SW 1271 (cell line): ENCODE results near the gene SLC35F4.

Source experiments
- DNase-seq, 2 experiments: peaks; one replicate each; lab custom pipeline; 2025; lab: John Stamatoyannopoulos, UW

Gene SLC35F4

DNA sequence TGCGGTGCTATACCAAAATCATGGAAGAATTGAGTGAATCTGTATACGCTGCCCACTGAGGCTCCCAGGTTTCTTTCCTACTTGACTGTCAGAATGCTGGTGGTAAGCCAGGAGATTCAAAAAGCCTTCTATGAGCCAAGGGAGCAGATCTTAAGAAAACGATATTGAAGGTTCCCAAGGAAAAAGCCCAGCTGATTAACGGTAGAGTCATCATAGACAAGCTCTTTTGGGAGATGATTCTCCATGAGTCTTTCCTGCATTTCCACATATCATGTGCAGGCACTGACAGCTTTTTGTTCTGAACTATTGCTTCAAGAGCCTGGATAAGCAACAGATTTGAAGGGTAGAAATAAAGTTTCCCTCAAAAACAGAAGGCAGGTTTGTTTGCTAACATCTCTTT, 17.5 kb downstream of the SLC35F4 start:
- no peak for DNase-seq

DNA sequence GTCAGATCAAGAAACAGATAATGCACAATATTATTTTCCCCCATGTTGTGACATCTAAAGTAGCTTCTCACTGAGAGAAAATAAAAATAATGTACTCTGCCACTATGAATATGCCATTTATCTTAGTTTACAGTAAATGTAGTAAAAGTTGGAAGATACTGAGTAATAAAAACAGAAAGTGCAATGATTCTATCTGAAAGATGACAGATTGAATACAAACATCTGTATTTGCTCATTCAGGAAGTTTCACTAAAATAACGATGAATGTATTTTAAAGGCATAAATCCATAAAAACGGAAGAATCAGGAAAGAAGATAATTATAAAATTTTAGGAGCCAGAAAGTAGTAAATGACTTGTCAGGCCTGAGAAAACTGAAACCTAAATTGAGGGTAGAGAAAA, 18.2 kb downstream of the SLC35F4 start:
- no peak for DNase-seq

DNA sequence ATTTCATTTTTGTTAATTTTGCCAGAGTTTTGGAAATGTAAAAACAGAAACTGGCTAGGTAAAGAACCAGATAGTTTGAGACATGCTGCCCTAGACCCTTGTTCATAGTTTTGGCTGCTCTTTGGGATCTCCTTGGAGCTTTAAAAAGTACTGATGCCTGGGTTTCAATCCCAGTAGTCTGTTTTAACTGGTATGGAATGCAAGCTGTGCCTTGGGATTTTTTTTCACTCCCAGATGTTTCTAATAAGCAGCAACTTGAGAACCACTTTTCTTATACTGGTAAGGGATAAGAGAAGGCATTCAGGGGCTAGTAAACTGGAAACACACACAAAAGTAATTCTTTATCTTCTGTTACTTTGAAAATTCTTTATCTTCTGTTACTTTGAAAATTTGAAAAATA, 18.8 kb downstream of the SLC35F4 start:
- DNase-seq = no peak

DNA sequence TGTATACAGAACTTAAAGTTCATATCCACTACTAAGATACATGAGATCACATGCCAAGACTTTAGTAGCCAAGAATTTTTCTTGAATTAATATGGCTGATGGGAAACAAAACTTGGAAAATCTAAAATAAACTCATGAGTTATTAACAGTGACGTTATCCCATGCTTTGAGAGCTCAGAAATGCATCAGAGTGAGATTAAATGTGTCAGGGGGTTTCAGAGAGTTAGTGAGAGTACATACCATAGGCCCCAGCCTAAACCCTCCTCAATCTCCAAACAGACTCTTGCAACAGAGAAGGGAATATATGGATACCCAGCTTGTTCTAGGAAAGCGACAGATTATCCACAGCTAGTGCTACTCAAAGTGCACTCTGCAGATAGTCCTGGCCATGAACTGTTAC, 19.3 kb downstream of the SLC35F4 start:
- no peak for DNase-seq

DNA sequence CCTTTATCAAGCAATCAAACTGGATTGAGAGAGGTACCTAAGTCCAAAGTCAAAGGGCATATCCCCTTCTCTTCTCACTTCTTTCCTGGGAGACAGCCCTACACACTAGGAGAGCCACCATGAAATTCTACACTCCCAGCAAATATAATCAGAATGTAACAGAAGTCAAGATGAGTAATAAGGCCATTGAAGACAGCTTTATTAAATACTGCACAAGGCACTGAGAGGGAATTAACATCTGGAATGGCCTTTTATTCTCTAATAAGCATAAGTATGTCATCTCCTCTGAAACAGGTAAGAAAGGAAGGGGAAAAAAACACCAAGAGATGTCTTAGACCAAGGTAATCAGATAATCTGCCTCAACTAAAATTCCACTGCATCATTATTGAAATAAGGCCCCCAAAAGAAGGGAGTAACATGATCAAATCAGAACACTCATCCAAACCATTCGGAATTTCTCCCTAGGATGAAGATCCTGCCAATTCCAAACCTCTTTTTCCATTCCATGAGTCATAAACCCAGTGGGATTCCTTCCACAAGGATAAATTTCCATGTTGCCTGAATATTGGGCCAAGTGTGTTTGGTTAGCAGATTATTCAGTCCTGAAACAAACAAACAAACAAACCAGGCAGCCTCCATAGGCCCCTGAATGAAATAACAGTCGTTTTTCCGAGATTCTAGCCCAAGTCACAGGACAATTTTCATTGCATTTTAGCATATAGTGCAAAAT, 19.9 kb downstream of the SLC35F4 start:
- DNase-seq = no peak

DNA sequence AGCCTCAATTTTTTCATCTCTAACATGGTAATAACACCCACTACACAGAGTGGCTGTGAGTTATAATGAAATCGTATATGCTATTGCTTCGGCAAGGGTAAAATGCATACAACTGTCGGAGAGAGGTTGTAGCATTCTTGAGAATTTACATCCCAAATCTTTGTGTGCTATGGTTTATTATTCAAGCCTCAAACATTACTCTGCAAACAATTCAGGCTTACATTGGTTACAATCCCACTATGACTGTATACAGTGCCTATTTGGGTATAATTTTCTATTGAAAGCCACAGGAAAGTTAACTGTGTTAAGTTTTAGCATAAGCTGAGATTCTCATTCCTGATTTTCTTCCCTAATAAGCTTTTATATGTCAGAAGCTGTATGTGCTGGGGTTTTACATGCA, 20.6 kb downstream of the SLC35F4 start:
- no peak for DNase-seq

DNA sequence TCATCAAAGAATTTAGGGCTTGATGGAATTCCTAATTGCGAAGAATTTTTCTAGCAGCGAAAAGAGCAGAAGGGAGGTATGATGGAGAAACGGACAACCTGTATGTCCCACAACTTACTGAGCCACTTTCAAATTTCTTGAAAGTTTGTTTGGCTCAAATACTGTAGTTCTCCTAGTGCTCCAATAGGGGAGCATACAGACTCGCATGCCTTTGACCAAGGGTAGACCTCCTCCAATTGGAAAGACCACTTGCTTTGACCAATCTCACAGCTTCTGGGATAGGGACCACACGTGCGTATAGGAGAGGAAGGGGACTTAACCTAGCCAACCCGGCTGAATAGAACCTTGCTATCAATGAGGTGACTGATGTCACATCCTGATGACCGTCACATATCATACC, 28.6 kb downstream of the SLC35F4 start:
- DNase-seq = no peak

DNA sequence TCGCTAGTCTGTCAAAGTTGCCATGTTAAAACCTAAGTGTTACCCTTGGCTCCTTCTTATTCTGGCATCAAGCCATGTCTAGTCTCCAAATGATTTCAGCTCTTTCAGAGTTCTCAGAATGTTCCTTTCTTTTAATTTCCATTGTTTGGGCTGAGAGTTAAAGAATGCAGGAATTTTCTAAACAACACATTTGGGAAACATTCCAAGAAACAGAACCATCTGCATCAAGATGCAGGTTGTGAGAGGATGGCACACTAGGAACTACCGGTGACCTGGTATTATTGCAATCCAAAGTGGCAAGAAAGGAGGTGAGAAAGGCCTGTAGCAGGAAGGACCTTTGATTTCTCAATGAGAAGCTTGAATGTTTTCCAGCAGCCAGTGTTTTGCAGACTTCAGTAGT, 30.1 kb downstream of the SLC35F4 start:
- DNase-seq = peak in 1 of 2 experiments; percentile 28

DNA sequence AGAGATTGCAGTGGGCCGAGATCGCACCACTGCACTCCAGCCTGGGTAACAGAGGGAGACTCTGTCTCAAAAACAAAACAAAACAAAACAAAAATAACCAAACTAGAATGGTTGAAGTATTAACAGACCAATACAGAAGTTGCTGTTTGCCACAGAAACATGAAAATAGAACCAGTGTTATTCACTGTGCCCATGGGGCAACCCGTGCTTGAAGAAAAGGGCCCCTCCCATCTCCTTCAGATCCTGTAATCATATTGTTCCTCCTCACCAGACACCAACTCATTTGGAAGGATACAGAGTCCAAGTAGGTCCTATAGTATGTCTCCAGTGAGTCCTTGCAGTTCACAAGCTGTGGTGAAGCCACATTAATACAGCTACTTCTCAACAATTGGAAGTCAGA, 30.9 kb downstream of the SLC35F4 start:
- no peak for DNase-seq

DNA sequence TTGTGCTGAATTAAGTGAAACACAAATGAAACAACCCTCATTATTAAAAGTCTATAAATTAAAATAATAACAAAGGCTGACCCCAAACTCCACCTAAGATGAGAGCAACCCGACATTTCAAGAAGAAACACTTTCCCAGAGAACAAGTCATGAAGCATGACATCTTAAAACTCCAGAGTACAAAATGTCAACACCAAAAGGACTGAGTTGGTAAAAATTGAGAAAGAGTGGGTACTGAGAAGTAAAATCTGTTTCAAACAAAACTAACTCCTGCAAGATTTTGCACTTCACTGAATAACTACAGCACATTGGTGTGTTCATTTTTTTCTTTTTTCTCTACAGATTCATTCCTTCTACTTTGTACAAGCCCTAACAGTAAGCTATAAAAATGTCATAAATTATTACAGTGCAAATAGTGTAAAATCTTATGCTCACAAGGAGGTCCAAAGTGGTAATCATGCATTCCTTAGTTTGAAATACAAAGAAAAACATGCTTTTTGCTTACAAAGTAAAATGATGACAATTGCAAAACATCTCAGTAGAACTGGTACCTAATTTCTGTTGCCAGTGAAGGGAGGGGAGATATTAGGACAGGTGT, 31.8 kb downstream of the SLC35F4 start:
- no peak for DNase-seq

DNA sequence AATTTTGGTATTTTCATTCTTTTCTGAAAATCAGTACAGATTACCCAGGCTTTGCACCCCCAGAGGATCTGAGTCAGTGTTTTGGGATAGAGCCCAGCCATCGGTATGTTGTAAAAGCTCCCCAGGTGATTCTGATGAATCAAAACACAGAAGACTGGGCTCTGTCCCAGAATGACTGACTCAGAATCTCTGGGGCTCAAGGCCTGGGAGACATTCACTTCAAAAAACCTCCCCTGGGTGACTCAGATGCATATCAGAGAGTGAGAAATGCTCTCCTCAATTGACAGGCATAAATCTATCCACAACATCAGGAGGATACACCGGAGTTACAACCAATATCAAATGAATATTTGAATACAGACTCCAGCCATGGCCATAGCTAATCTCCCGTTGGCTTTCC, 32.6 kb downstream of the SLC35F4 start:
- DNase-seq = peak; percentile 83 to 97

DNA sequence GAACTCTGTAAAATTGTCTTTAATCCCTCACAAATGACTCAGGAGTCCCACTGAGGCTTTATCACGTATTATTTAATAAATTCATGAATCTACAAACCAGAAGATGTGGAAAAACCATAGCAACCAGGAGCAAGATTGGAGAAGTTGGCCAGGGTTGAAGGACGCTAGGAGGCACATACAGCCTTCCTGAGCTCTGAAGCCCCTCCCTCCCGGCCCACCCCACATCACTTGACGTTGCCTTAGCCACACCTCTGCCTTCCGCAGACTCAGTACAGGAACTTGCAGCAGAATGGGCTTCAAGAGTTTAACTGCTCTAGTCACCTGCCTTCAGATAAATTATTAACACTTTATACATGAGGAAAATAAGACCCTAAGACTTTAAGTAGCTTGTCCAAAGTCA, 33.9 kb downstream of the SLC35F4 start:
- no peak for DNase-seq

DNA sequence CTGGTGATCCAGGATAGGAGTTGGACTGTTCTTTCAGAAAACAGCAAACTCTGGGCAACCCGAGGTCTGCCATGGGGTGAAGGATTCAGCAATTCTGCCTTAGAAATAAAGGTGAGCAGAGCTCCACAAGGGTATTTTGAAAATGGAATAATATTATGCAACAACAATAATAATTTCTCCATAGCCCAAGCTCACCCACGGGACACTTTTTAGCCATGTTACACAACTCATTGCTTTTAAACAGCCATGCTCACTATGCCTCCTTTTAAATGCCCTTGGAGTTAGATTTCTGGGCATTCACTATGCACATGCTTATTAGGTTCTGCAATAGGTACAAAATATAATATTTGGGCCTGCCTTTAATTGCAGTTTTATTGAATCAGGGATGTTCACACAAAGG, 37.2 kb downstream of the SLC35F4 start:
- DNase-seq = no peak

DNA sequence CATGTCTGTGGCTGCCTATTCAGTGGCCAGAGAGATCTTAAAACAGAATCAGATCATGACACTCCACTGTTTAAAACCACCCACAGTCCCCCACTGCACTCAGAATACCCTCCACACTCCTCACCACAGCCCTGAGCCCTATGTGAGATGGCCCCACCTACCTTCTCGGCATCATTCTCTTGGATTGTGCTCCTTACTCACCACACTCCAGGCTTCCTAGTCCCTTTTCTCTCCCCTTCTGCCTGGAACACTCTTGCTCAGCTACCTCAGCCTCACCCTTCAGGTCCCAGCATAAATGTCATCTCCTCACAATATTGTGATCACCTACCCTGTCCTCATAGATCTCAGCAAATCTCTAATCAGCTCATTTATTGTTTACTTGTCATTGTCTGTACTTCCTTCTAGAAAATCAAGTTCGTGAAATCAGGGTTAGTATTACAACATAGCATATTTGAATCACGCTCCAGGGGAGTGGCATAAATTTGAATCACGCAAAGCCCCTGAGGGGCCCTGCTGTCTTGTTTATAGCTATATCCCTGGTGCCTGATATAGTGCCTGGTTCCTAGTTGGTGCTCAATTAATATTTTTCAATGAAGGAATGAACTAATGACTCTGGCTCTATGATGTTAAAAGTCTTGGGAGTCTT, 42.8 kb downstream of the SLC35F4 start:
- DNase-seq = no peak

DNA sequence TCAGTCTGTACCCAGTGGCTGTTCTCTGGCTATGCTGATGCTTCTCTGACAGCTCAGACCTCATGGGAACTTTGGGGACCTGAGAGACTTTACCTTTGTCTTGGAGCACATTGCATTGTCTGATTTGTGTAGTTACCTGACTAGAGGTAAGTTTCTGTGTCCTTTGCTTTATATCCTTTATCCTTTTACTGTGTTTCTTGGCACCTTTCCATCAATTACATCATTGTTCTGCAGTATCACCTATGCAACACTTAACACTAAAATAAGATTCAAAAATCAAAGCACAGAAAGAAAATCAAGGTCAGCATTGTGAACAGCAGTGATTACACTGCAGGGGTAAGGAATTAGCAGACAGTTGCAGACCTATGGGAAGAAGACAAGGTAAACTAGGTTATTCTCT, 43.8 kb downstream of the SLC35F4 start:
- no peak for DNase-seq

DNA sequence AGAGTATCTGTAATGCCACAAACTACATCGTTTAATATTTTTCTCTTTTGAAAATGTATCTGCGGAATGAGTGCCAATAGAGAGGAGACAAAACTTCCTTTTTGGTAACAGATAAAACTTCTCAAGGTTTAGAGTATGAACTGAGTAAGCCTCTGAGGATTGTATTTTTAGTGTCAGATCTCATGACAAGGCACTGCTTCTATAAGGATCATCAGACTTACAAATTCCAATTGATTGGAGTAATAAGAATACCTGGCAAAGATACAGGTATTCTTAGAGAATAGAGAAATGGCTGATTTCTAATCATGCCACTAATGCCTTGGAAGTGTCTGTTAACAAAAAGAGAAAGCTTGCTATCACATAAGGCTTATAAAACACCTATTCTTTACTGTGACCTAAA, 45.3 kb downstream of the SLC35F4 start:
- no peak for DNase-seq

DNA sequence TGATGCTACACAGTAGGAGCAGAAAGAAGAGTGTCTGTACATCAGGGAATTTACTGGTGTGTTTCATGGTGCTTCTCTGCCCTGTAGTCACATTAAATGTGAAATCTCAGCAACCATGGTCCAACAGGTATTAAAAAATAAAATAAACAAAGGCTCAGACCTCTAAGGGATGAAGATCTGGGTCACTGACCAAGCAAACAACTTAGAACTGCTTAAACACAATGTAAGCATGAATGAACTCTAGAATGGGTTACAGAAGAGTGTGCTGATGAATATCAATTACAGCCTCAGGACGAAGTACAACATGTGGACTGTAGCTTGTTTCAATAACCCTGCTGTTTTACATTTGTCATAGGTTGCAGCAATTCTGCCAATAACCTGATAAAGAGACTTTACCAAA, 47.4 kb downstream of the SLC35F4 start:
- no peak for DNase-seq

DNA sequence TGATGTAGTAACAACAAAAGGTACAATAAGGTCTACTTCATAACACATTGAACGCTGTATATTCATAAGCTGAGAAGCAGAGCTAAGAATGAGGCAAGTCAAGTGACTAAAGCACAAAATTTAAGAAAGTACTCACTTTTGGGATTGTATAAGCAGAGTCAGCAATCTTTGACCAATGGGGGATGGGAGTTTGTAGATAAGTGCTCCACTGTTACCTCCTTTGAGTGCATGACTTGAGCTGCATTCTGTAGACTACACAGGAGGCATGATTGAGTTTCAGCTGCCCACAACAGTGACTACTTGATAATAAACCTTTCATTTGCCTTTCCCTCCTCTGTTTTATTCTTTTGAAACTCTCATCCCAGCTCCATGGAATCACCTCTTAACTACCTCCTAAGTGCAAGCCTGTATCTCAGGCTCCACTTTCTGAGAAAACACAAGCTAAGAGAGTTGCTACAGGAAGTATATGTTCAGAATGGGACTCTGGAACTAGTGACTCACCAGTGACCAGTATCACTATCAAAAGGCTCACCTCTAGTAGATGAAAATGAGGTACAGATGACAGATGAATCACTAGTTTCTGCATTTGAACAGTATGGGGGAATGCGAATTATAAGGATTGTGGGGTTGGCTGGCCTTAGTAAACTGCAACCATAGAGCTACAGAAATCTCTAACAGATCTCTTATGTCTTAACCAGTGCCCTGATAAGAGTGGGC, 49.2 kb downstream of the SLC35F4 start:
- no peak for DNase-seq

DNA sequence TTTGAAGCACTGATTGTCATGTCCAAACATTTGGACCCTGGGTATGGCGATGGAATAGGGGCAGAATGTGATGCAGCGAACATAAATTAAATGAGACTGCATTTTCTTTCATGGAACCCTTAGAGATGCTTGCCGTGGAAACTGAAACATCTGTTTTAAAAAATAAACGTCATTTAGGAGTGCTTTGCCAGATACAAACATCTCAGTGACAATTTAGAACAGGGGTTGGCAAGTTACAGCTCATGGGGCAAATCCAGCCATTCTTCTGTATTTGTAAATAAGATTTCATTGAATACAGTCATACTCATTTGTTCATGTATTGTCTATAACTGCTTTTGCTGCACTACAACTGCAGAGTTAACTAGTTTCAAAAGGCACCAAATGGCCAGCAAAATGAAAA, 51.2 kb downstream of the SLC35F4 start:
- no peak for DNase-seq

DNA sequence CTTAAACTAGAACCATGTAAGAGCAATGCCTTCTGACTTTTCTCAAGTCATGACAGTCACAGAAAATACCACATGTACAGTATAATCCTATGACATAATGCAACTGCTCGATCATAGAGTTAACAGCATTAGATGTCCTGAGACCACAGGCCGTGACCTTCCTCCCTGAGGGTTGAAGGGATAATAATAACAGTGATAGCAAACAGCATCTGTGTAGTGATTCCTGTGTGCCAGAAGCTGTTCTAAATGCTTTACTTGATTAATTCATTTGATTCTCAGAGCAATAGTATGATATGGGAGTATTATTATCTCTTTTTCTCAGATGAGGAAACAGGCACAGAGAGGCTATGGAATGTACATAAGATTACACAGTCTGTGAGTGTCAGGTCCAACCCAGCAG, 53.2 kb downstream of the SLC35F4 start:
- DNase-seq = no peak

DNA sequence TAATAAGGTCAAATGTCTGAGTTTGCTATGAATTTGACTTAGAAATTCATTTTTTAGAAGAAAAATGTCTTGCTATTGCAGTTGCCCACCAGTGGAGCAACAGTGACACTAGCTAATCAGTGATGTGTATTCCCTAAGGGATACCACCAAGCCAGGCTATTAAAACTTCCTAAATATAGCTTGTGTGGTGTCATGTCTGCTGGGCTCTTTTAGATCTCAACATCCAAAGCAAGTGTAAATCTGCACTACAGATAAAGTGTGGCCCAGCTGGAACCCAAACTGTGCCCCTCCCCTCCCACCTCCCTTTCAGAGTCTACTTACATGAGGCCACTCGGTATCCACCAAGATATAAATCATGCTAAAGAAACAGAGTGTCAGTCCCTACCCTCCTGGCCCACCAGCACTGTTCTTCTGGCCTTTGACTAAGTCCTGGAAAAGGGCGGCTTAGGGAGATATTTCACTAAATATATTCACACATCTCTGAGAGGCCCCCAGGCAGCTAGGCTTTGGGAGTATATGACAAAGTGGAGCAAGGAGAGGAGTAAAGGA, 53.8 kb downstream of the SLC35F4 start:
- DNase-seq = no peak

DNA sequence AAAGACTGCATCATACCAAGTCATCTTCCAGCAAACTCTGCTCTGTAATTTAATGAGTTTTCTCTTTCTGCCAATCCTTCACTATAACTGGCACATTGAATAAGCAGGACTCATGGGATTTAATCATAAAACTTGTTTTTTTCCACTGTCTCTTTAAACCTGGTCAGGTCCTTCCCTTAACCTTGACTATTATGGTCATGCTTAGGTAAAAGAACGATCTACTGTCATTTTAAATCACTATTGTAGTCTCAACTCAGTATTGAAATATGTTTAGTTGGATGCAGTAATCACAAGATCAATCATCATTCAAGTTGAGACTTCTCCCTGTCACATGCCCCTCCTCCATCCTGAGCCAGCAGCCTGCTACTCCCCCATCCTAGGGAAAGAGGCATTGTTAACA, 56.1 kb downstream of the SLC35F4 start:
- no peak for DNase-seq

DNA sequence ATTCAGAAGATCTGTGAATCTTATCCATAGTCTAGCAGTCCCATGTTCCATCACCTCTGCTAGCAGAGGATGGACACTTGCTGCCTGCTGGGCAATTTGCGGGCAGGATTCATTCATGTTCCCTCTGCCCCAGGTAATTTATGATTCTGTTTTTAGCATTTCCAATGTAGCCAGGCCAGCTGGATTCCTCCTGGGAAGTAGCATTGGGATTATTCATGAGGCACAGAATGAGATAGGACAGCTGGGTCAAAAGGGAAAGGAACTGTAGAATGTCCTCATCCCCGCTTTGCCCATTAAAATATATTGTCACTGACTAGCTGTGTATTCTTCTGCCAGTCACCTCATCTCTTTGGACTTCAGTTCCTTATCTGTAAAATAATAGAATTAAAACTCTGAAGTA, 68.7 kb downstream of the SLC35F4 start:
- no peak for DNase-seq
